ENCODE measurements around the gene RUFY4.

Gene RUFY4

DNA sequence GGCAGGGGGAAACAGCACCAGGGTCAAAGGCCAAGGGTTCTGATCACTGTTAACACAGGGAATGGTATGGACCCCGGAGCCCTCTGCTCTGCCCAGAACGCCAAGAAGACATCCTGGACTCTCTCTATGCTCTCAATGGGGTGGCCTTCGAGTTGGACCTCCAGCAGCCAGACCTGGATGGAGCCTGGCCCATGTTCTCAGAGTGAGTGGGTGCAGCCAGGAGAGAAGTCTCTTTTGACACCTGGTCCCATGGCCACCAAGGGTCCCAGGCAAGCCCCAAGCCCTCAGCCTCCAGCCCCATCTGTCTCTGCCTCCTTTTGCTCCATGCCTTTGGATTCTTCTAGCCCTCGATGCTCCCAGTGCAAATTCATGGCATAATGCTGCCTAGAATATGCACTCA is 4.1 kb downstream of the RUFY4 start:
- TF ChIP-seq, protein P1, sequence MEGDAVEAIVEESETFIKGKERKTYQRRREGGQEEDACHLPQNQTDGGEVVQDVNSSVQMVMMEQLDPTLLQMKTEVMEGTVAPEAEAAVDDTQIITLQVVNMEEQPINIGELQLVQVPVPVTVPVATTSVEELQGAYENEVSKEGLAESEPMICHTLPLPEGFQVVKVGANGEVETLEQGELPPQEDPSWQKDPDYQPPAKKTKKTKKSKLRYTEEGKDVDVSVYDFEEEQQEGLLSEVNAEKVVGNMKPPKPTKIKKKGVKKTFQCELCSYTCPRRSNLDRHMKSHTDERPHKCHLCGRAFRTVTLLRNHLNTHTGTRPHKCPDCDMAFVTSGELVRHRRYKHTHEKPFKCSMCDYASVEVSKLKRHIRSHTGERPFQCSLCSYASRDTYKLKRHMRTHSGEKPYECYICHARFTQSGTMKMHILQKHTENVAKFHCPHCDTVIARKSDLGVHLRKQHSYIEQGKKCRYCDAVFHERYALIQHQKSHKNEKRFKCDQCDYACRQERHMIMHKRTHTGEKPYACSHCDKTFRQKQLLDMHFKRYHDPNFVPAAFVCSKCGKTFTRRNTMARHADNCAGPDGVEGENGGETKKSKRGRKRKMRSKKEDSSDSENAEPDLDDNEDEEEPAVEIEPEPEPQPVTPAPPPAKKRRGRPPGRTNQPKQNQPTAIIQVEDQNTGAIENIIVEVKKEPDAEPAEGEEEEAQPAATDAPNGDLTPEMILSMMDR (conservative IDR thresholded peaks at IDR 0.05), result no peak
- H3K27ac ChIP-seq, result no peak overlapping the region

DNA sequence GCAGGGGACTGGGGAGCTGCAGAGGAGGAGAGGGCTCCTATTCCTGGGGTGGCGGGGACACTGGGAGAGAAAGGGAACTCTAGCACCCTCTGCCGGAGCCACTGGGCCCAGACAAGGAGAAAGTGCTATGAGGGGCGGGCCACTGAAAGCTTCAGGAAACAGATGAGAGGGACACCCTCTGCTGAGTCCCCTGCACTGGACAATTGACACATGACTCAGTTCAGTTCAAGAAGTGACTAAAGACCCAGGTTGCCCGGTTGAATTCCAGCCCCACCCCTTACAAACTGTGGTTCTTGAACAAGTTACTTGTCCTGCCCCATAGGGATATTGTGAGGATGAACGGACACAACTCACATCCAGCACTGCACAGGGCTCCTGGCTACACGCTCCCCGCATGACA is 5.0 kb downstream of the RUFY4 start:
- TF ChIP-seq, protein P1 (conservative IDR thresholded peaks at IDR 0.05), result no peak
- no peak overlapping the region for H3K27ac ChIP-seq

DNA sequence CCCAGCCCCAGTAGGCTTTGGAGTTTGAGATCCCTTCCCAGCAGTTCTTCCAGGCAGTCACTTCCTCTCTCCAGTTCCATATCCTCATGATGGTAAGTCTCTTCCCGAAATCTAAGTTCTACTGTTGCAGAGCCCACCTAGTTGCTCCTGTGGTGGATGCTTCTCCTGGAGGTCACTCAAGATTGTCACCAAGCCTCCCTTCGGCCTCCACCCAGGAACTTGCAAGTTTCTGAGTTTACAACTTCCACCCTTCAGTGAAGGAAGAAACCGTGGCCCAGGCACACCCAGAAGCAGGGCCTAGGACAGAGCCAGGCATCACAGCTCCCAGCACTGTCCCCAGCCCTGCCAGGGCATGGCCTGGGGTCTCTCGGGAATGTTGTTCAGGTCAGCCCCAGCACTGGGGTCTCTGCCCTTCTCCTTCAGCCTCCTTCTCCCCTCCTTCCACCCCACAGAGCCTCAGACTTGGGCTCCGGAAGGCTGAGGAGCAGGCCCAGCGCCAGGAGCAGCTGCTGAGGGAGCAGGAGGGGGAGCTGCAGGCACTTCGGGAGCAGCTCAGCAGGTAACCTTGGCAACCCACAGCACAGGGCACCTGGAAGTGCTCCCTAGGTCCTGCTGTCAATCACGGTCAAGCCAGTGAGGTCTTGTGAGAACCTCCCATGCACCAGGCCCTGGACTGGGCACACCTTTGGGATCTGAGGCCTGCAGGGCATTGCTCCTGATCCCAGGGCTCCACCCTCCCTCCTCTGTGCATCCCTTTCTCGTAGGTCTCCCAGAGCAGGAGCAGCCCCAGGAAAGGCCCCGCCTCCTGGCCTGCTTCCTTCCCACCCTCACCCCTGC is 7.1 kb downstream of the RUFY4 start:
- no peak overlapping the region for H3K27ac ChIP-seq
- TF ChIP-seq, protein P1 (conservative IDR thresholded peaks at IDR 0.05), result no peak

DNA sequence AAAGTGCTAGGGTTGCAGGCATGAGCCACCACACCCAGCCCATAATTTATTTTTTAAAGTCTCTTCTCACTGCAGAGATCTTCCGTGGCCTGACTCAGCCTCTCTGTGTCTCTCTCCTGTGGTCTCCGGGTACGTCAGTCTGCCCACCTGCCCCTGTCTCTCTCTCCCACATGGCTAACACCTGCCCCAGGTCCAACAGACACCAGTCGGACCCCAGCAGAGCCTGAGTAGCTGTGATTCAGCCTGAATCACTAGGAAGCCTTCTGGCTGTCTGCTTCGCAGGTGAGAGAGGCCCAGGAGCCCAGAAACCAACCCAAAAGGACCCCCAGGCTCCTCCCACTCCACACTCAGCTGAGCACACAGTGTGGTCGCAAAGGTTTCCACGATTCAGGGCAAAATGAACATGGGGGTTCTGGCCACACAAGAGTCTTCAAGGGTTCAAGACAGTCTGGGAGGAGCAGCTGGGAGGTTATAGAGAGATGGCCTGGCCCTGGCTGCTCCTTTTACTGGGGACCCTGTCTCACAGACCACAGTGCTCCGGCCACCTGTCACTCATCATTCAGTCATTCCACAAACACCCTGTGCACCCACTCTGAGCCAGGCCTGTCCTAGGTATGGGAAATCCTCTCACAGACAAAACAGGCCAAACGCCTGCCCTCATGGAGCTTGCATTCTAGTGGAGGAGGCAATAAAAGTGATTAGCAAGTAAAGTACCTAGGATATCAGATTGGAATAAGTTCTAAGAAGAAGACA is 8.6 kb downstream of the RUFY4 start:
- no peak overlapping the region for H3K27ac ChIP-seq
- TF ChIP-seq, protein P1 (conservative IDR thresholded peaks at IDR 0.05), result no peak

DNA sequence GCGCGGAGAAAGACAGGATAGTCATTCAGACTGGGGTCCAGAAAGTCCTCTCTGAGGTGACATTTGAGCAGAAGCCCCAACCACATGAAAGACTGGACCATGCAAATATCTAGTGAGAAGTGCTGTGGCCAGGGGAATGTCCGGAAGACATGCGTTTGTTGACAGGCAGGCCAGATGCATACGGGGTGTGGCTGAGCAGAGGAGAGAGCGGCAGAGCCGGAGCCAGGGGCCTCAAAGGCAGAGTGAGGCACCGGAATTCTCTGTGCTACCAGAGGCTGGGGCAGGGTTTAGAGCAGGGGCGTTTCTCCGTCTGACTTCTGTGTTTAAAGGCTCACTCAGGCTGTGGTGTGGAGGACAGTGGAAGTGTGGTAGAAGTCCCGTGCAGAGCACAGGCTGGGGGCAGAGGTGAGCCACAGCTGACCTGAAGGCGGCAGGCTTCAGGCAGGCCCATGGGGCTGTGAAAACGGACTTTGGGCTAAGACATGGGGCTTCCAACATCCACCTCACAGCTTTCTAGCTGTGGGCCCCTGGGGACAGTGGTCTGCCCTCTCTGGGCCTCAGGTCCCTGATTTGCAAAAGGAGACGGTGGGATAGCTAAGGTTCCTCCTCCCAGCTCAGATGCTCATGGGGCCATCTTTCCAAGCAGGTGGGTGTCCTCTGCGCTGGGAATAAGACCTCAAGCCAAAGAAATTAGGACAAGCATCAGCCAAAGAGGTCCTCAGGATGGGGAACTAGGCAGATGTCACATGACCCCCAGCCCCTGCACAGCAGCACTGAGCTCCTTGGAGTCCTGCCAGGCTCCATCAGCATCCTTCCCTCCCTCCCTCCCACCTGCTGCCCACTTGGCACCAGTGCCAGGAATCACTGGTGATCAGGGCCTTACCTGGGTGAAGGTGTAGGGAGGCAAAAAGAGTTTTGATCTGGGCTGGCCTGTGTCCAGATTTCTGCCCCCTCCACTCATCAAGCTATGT is 11.2 kb downstream of the RUFY4 start:
- no peak overlapping the region for H3K27ac ChIP-seq
- TF ChIP-seq, protein P1 (conservative IDR thresholded peaks at IDR 0.05), result no peak

DNA sequence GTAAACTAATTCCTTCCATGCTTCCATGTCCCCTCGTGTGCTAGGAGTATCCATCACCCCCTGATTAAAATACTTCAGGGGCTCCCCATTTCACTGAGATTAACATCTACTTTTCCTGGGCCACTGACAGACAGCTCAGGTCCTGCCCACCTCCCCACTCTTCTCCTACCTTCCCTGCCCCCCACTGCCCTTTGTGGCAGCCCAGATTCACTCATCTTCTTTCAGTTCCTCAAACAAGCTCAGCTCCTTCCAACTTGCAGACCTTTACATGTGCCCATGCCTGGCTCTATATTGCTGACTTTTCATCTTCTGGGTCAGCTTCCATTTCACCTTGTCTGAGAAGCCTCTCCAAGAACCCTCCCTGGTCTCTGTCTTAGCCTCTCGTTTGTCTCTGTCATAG is 12.0 kb downstream of the RUFY4 start:
- H3K27ac ChIP-seq, result no peak overlapping the region
- TF ChIP-seq, protein P1 (conservative IDR thresholded peaks at IDR 0.05), result no peak
